ENCODE data around the gene RPS6KA6.

RPS6KA6 gene

GRCh38 chrX:84219551-84219950 lies 31.6 kb upstream of the RPS6KA6 start:
- Histone ChIP-seq H3K79me2 (ENCODE audit: insufficient read depth, low read depth) (no peaks in the 10 kb centered on the region), H3K36me3 (ENCODE audit: insufficient read depth) (no peaks in the 10 kb centered on the region), H3K4me2 (no peak overlapping the region), H3K4me3 (IDR thresholded peaks at IDR 0.05; ENCODE audit: insufficient read depth, low read depth, low read length) (no peak overlapping the region), H3K27me3 (ENCODE audit: insufficient read depth, low read depth) (no peaks in the 10 kb centered on the region), H3K9ac (no peak overlapping the region), H3K27ac (no peak overlapping the region), H2AFZ (ENCODE audit: low read depth) (no peak overlapping the region), H3K4me1 (ENCODE audit: low read depth, poor library complexity, severe bottlenecking) (no peaks in the 10 kb centered on the region), H4K20me1 (ENCODE audit: insufficient read depth) (no peaks in the 10 kb centered on the region)
- no peak for TF ChIP-seq CTCF (conservative IDR thresholded peaks at IDR 0.05; ENCODE audit: low read depth, low read length)

- H3K27ac ChIP-seq = no peak overlapping the region
- H3K27me3 ChIP-seq (ENCODE audit: insufficient read depth, low read depth) = no peaks in the 10 kb centered on the region
- TF ChIP-seq CTCF (conservative IDR thresholded peaks at IDR 0.05; ENCODE audit: low read depth, low read length) = no peak
- no peak overlapping the region for H2AFZ ChIP-seq (ENCODE audit: low read depth)
- no peaks in the 10 kb centered on the region for H4K20me1 ChIP-seq (ENCODE audit: insufficient read depth)
- no peak overlapping the region for H3K9ac ChIP-seq
- H3K79me2 ChIP-seq (ENCODE audit: insufficient read depth, low read depth) = no peaks in the 10 kb centered on the region
- no peaks in the 10 kb centered on the region for H3K4me1 ChIP-seq (ENCODE audit: low read depth, poor library complexity, severe bottlenecking)
- no peak overlapping the region for H3K4me2 ChIP-seq
- H3K4me3 ChIP-seq (IDR thresholded peaks at IDR 0.05; ENCODE audit: insufficient read depth, low read depth, low read length) = no peak overlapping the region
- H3K36me3 ChIP-seq (ENCODE audit: insufficient read depth) = no peaks in the 10 kb centered on the region
Measured at GRCh38 chrX:84218726-84219125, 30.7 kb upstream of the RPS6KA6 start.

- no peak for TF ChIP-seq CTCF (conservative IDR thresholded peaks at IDR 0.05; ENCODE audit: low read depth, low read length)
- Histone ChIP-seq H3K4me2 (no peak overlapping the region), H3K27me3 (ENCODE audit: insufficient read depth, low read depth) (no peaks in the 10 kb centered on the region), H3K79me2 (ENCODE audit: insufficient read depth, low read depth) (no peaks in the 10 kb centered on the region), H4K20me1 (ENCODE audit: insufficient read depth) (no peaks in the 10 kb centered on the region), H3K36me3 (ENCODE audit: insufficient read depth) (no peaks in the 10 kb centered on the region), H3K4me3 (IDR thresholded peaks at IDR 0.05; ENCODE audit: insufficient read depth, low read depth, low read length) (no peak overlapping the region), H3K9ac (no peak overlapping the region), H3K27ac (no peak overlapping the region), H2AFZ (ENCODE audit: low read depth) (no peak overlapping the region), H3K4me1 (ENCODE audit: low read depth, poor library complexity, severe bottlenecking) (no peaks in the 10 kb centered on the region)
Measured at GRCh38 chrX:84216881-84217280, 28.9 kb upstream of the RPS6KA6 start.

- no peak overlapping the region for H3K4me3 ChIP-seq (IDR thresholded peaks at IDR 0.05; ENCODE audit: insufficient read depth, low read depth, low read length)
- no peaks in the 10 kb centered on the region for H3K79me2 ChIP-seq (ENCODE audit: insufficient read depth, low read depth)
- H3K4me2 ChIP-seq = no peak overlapping the region
- TF ChIP-seq CTCF (conservative IDR thresholded peaks at IDR 0.05; ENCODE audit: low read depth, low read length) = no peak
- H3K27ac ChIP-seq = no peak overlapping the region
- no peaks in the 10 kb centered on the region for H3K27me3 ChIP-seq (ENCODE audit: insufficient read depth, low read depth)
- no peak overlapping the region for H2AFZ ChIP-seq (ENCODE audit: low read depth)
- H4K20me1 ChIP-seq (ENCODE audit: insufficient read depth) = no peaks in the 10 kb centered on the region
- no peaks in the 10 kb centered on the region for H3K36me3 ChIP-seq (ENCODE audit: insufficient read depth)
- no peaks in the 10 kb centered on the region for H3K4me1 ChIP-seq (ENCODE audit: low read depth, poor library complexity, severe bottlenecking)
- no peak overlapping the region for H3K9ac ChIP-seq
Measured at GRCh38 chrX:84216406-84216805, 28.4 kb upstream of the RPS6KA6 start.

GRCh38 chrX:84205276-84205675 lies 17.3 kb upstream of the RPS6KA6 start:
- Histone ChIP-seq H3K79me2 (ENCODE audit: insufficient read depth, low read depth) (no peaks in the 10 kb centered on the region), H3K4me3 (IDR thresholded peaks at IDR 0.05; ENCODE audit: insufficient read depth, low read depth, low read length) (no peak overlapping the region), H3K4me2 (no peak overlapping the region), H3K9ac (no peak overlapping the region), H2AFZ (ENCODE audit: low read depth) (no peak overlapping the region), H3K36me3 (ENCODE audit: insufficient read depth) (no peaks in the 10 kb centered on the region), H3K27me3 (ENCODE audit: insufficient read depth, low read depth) (no peaks in the 10 kb centered on the region), H3K4me1 (ENCODE audit: low read depth, poor library complexity, severe bottlenecking) (no peaks in the 10 kb centered on the region), H3K27ac (no peak overlapping the region), H4K20me1 (ENCODE audit: insufficient read depth) (no peaks in the 10 kb centered on the region)
- no peak for TF ChIP-seq CTCF (conservative IDR thresholded peaks at IDR 0.05; ENCODE audit: low read depth, low read length)

All from KMS-11 (cell line).